HFFc6 (cell line): Measurements from ENCODE around the gene NKG7. TPM values are rescaled to one million over a fixed set of nuclear protein-coding genes. Genes with fewer than 3 reads are reported as not detected.
A peak's percentile ranks its signal among the peaks of the same experiment; 100 is the strongest.

Experiments
- DNase-seq: peaks from one replicate; pipeline ENCODE4 v3.0.0-alpha.2; 2018
- H3K27ac Mint-ChIP-seq: 2 replicates; pipeline ENCODE4 v1.8.0; 2020; ENCODE audit warnings: mild to moderate bottlenecking, mixed read lengths
- H3K27me3 Mint-ChIP-seq: 2 replicates; pipeline ENCODE4 v1.8.0; 2021; ENCODE audit warnings: mild to moderate bottlenecking, moderate library complexity, mixed read lengths; ENCODE audit not compliant: insufficient read depth
- H3K36me3 Mint-ChIP-seq: 2 replicates; pipeline ENCODE4 v1.8.0; 2021; ENCODE audit warnings: low read depth, mixed read lengths
- H3K4me1 Mint-ChIP-seq: 2 replicates; pipeline ENCODE4 v1.8.0; 2020; ENCODE audit warnings: low read depth, mixed read lengths
- H3K4me3 Mint-ChIP-seq: 2 replicates; pipeline ENCODE4 v1.8.0; 2020; ENCODE audit warnings: mild to moderate bottlenecking, moderate library complexity, mixed read lengths
- H3K9me3 Mint-ChIP-seq: 2 replicates; pipeline ENCODE4 v1.8.0; 2020; ENCODE audit warnings: mild to moderate bottlenecking, mixed read lengths
- total RNA-seq, 6 experiments: library from RNA; stranded (reverse); fragmentation: NEBNext Ultra II Directional; extraction: Animal tissue kit (Norgen Biotek cat#: 25700); gene quantifications; 2 replicates in 1 of 6; 3 replicates in 5 of 6; pipeline ENCODE4 v1.2.3, GENCODE V29; 2021
- TF ChIP-seq, protein P1 (sequence below): fragments of 200-600 bp; sonication (generic); IDR thresholded peaks from 2 replicates; pipeline ENCODE4 v1.5.0; 2021; ENCODE audit warnings: antibody characterized with exemption, mild to moderate bottlenecking

Gene NKG7
- total RNA-seq, 6 experiments from 2014 or later = not detected

DNA sequence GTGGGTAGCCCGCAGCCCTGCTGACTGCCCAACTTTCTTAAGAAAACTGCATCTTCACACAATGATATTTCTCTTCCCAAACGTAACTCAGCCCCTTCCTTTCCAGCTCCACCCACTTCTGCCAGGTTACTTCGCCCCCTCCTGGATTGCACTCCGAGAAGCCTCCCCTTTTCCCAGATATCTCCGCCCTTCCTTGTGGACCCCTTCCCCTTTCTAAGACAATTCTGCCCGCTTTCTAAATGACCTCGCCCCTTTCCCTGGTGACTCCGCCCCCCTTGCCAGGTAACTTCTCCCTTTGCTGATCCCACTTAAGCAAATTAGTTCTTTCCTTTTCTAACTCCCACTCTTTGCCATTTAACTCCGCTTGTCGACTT lies 33.2 kb downstream of the NKG7 start:
- no peaks in the 10 kb centered on the region for H3K9me3 Mint-ChIP-seq
- H3K4me1 Mint-ChIP-seq = peaks cover 23% of the 10 kb centered on the region
- TF ChIP-seq, protein P1, sequence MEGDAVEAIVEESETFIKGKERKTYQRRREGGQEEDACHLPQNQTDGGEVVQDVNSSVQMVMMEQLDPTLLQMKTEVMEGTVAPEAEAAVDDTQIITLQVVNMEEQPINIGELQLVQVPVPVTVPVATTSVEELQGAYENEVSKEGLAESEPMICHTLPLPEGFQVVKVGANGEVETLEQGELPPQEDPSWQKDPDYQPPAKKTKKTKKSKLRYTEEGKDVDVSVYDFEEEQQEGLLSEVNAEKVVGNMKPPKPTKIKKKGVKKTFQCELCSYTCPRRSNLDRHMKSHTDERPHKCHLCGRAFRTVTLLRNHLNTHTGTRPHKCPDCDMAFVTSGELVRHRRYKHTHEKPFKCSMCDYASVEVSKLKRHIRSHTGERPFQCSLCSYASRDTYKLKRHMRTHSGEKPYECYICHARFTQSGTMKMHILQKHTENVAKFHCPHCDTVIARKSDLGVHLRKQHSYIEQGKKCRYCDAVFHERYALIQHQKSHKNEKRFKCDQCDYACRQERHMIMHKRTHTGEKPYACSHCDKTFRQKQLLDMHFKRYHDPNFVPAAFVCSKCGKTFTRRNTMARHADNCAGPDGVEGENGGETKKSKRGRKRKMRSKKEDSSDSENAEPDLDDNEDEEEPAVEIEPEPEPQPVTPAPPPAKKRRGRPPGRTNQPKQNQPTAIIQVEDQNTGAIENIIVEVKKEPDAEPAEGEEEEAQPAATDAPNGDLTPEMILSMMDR = no peak
- no peak for DNase-seq
- peaks cover 3% of the 10 kb centered on the region for H3K27me3 Mint-ChIP-seq
- H3K27ac Mint-ChIP-seq = peak overlapping the region; percentile 95
- H3K36me3 Mint-ChIP-seq = no peaks in the 10 kb centered on the region
- peak overlapping the region; percentile 91 for H3K4me3 Mint-ChIP-seq

DNA sequence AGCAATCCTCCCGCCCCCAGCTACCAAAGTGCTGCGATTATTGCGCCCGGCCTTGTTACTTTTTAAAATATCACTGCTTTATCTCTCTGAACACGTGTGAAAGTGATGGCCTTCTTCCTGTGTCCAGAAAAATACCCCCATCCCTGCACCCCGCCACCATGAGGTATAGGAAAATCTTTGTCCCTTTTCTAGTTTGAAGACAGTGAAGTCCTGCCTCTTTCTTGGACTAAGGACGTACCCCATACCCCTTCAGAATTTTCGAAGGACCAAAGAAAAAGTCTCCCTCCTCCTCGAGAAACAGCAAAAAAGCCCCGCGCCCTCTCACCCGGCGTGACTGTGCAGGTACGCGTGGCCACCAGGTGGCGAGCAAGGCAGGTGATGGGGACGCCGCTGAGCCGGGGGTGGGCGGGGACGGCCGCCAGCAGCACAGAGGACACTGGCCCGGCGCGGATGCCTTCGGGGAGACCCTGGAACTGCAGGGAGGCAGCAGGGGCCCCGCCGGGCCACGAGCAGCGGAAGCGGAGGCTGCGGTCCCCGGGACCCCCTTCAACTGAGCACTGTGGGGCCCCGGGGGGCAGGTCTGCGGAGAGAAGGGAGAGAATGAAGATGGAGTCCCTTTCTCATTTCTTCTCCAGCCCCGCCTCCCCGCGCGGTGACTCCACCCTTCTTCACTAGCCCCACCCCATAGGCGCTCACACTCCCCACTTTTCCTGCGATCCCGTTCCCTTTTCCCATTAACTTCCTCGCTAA lies 33.7 kb downstream of the NKG7 start:
- DNase-seq = peak; percentile 52
- H3K27ac Mint-ChIP-seq = peak overlapping the region; percentile 95; the same call in 1 of the 2 replicates
- H3K4me1 Mint-ChIP-seq = peaks cover 23% of the 10 kb centered on the region
- H3K36me3 Mint-ChIP-seq = no peaks in the 10 kb centered on the region
- TF ChIP-seq, protein P1 = peak; percentile 96
- H3K4me3 Mint-ChIP-seq = peak overlapping the region; percentile 91
- H3K27me3 Mint-ChIP-seq = peaks cover 3% of the 10 kb centered on the region
- peaks cover 4% of the 10 kb centered on the region; the same call in 1 of the 2 replicates for H3K9me3 Mint-ChIP-seq

DNA sequence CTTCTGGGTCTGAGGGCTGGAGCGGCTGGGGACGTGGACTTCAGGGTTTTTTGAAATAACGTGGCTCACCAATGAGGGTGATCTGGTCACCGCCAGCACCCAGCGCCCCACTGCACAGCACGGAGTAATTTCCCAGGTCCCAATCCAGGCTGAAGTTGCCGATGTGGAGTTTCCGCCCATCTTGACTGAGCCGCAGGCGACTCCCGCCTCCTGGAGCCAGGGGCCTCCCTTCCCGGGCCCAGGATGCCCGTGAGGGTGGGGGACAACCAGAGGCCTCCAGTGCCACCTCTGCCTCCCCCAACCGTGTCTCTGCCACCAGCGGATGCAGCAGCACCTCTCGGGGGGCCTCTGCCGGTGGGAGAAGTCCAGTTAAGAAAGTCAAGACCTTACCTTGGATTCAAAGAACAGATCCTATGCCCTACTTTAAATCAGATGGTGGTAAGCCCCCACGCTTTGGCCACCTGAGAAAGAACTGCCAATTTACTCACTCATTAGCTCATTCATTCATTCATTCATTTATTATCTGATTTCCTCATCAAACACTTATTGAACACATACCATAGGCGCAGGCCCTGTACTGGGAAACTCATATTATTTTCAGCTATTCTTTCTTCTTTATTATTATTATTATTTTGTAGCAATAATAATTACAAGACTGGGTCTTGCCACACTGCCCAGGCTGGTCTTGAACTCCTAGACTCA lies 34.4 kb downstream of the NKG7 start:
- peaks cover 3% of the 10 kb centered on the region for H3K27me3 Mint-ChIP-seq
- no peaks in the 10 kb centered on the region for H3K36me3 Mint-ChIP-seq
- no peak overlapping the region; the same call in 1 of the 2 replicates for H3K27ac Mint-ChIP-seq
- peaks cover 6% of the 10 kb centered on the region; the same call in 1 of the 2 replicates for H3K9me3 Mint-ChIP-seq
- peaks cover 21% of the 10 kb centered on the region for H3K4me1 Mint-ChIP-seq
- DNase-seq = no peak
- TF ChIP-seq, protein P1 = no peak
- H3K4me3 Mint-ChIP-seq = peak overlapping the region; percentile 91

DNA sequence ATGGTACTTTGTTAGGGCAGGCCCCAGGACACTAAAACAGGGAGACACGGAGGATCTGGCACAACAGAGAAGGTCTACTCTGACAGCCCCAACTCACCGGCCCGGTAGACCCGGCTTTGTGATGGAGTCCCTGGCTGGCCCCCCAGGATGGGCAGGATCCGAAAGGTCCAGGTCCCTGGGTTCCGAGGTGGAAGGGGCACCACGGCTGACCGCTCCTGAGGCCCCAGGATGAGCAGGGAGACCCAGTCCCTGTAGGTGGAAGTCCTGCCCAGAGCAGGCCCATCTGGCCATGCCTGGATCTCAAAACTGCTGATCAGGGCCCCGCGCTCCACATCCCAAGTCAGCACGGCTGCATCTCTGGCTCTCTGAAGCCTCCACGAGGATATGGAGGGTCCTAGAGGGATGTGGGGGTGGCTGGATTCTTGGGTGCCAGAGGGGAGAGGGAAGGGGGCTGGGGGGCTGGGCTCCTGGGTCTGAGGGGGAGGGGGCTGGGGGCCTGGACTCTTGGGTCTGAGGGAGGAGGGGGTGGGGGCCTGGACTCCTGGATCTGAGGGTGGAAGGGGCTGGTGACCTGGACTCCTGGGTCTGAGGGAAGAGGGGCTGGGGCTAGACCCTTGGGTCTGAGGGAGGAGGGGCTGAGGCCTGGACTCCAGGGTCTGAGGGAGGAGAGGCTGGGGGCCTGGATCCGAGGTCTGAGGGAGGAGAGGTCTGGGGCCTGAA lies 35.2 kb downstream of the NKG7 start:
- H3K4me3 Mint-ChIP-seq = no peak overlapping the region
- H3K27ac Mint-ChIP-seq = no peak overlapping the region
- peaks cover 3% of the 10 kb centered on the region for H3K27me3 Mint-ChIP-seq
- no peak for DNase-seq
- H3K4me1 Mint-ChIP-seq = peaks cover 15% of the 10 kb centered on the region
- peaks cover 6% of the 10 kb centered on the region; the same call in 1 of the 2 replicates for H3K9me3 Mint-ChIP-seq
- H3K36me3 Mint-ChIP-seq = no peaks in the 10 kb centered on the region
- TF ChIP-seq, protein P1 = no peak

DNA sequence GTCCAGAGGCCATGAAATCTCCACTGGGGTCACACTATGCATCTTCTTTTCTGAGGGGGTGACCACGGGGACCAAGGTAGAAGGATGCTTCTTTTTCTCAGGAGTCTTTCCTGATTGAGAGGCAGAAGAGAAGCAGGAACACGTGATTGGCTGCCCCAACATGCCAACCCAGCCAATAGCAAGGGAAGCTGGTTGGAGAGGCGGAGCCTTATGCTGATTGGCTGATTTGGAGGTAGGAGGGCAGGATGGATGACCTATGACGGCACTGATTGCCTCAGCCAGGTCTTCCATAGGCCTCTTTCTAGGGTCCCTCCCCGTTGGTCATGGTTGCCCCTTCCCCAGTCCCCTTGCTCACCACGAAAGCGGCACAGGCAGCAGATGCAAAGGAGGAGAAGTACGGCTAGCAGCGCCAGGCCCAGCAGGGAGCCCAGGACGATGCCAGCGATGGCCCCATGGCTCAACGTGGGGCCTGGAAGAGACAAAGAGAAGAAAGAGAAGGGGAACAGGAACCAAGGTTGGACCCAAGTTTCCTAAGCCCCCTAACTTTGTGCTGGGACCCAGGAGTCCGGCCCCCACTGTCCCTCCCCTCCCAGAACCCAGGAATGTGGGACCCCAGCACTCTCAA lies 38.5 kb downstream of the NKG7 start:
- TF ChIP-seq, protein P1 = no peak
- no peak for DNase-seq
- Mint-ChIP-seq H3K27me3 (no peaks in the 10 kb centered on the region; the same call in 1 of the 2 replicates), H3K9me3 (peaks cover 18% of the 10 kb centered on the region; the same call in 1 of the 2 replicates), H3K4me1 (peaks cover 4% of the 10 kb centered on the region; the same call in 1 of the 2 replicates), H3K36me3 (peaks cover 12% of the 10 kb centered on the region), H3K4me3 (peak overlapping the region; percentile 26; the same call in 1 of the 2 replicates), H3K27ac (no peak overlapping the region)
